Hematopoietic multipotent progenitor cell treated with erythropoietin and hydrocortisone succinate and interleukin-3 and kit ligand, for 6 days (in vitro differentiated cells): Measurements from ENCODE around the gene ARL15.

Experiments used
- DNase-seq: peaks from one replicate; pipeline ENCODE4 v3.0.0-alpha.2; 2015

Gene ARL15

GRCh38 chr5:54313311-54314270 lies 3.2 kb upstream of the ARL15 start:
- peak; percentile 67 for DNase-seq

GRCh38 chr5:54312499-54312898 lies 2.1 kb upstream of the ARL15 start:
- DNase-seq, result no peak

- peak; percentile 59 for DNase-seq
These were observed 854 bp upstream of the ARL15 start for GRCh38 chr5:54311176-54311677.

GRCh38 chr5:54309691-54310432 lies 511 bp downstream of the ARL15 start:
- DNase-seq, result peak; percentile 56

- DNase-seq, result peak; percentile 33
These were observed 1.1 kb downstream of the ARL15 start for GRCh38 chr5:54309276-54309675.

- DNase-seq, result no peak
These were observed 2.8 kb downstream of the ARL15 start for GRCh38 chr5:54307583-54307982.

GRCh38 chr5:54306893-54307292 lies 3.5 kb downstream of the ARL15 start:
- DNase-seq, result no peak

GRCh38 chr5:54305737-54306136 lies 4.6 kb downstream of the ARL15 start:
- DNase-seq, result no peak

- DNase-seq, result no peak
These were observed 6.3 kb downstream of the ARL15 start for GRCh38 chr5:54304040-54304439.

GRCh38 chr5:54302267-54302687 lies 8.1 kb downstream of the ARL15 start:
- peak; percentile 65 for DNase-seq

GRCh38 chr5:54301849-54302248 lies 8.5 kb downstream of the ARL15 start:
- DNase-seq, result no peak

- peak; percentile 66 for DNase-seq
These were observed 9.2 kb downstream of the ARL15 start for GRCh38 chr5:54301220-54301619.

- DNase-seq, result no peak
These were observed 11.4 kb downstream of the ARL15 start for GRCh38 chr5:54298947-54299346.

- no peak for DNase-seq
These were observed 14.0 kb downstream of the ARL15 start for GRCh38 chr5:54296386-54296785.

- no peak for DNase-seq
These were observed 14.6 kb downstream of the ARL15 start for GRCh38 chr5:54295651-54296276.

- DNase-seq, result peak; percentile 51
These were observed 16.2 kb downstream of the ARL15 start for GRCh38 chr5:54294097-54294667.

- no peak for DNase-seq
These were observed 17.5 kb downstream of the ARL15 start for GRCh38 chr5:54292866-54293265.

- DNase-seq, result no peak
These were observed 18.9 kb downstream of the ARL15 start for GRCh38 chr5:54291498-54291897.

GRCh38 chr5:54289769-54290168 lies 20.6 kb downstream of the ARL15 start:
- DNase-seq, result no peak

- DNase-seq, result no peak
These were observed 21.7 kb downstream of the ARL15 start for GRCh38 chr5:54288568-54289217.

GRCh38 chr5:54285686-54286085 lies 24.7 kb downstream of the ARL15 start:
- DNase-seq, result no peak

GRCh38 chr5:54284586-54284985 lies 25.8 kb downstream of the ARL15 start:
- DNase-seq, result no peak
